Midbrain (tissue), 1 donor: ENCODE measurements around the gene TNK2.
"Not testable (repeated sequence)": the region's sequence is repeated elsewhere in the genome, so short reads cannot be mapped to it uniquely, and the experiment has no call there.

Experiments used
- DNase-seq: peaks from one replicate; lab custom pipeline; 2025; lab: John Stamatoyannopoulos, UW

The TNK2 gene

DNA sequence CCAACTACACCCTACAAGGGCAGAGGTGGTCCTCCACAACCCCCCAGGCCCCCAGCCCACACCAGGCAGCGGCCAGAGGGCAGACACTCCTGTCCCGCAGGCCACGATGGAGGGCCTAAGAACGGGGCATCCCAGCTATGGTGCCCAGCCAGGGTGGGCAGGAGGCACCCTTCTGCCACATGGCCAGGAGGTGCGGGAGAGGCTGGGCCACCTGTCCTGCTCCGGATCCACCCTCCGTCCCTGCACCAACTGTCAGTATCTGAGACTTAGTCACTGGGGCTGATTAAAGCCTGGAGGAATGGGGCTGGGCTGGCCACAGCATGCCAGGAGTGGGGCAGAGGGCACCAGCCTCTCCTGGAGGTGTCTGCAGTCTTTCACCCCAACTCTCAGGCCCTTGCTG is 37.9 kb downstream of the TNK2 start:
- DNase-seq = no peak

DNA sequence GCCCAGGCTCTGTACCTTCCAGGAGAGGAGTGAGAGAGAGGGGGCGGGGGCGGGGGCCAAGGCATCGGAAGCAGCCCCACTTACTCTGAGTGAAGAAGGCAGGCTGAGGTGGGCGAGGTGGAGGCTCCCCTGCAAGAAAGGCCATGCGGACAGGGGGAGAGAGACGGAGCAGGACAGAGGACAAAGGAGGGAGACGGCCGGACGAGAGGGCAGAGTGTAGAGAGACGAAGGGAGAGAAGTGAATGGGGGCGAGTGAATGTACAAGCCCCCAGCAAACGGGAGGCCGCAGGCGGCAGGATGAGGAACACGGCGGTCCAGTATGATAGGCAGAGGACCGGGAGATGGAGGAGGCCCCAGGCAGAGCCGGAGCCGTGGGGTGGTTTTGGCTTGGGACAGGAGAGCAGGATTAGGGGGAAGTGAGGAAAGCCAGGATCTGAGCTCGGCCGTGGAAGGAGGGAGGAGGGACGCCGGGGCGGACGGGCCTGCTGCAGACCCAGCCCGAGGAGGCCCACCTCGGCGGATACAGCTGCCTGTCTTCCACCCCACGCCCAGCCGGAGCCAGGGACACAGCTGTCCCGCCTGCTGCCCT is 38.8 kb downstream of the TNK2 start:
- DNase-seq = no peak

DNA sequence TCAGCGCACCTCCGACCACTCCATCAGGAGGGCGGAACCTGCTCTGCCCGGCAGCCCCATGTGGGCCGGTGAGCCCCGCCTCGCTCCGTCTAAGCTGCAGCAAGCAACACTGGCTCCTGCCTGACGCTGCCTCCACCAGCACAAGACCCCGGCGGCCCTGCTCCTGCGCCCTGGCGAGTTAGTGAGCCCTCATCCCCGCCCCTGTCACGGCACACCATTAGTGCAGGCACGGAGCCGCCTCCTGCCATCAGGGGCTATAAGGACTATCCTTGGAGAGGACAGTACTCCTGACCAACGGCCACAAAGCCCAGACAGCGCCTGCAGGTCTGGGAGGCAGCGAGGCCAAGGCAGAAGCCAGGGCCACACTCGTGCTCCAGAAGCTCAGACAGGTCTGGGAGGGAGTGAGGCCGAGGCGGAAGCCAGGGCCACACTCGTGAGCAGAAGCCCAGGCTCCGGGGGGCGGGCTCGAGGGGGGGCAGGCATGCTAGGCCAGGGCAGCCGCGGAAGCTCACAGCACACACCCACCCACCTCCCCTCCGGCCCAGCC is 39.4 kb downstream of the TNK2 start:
- no peak for DNase-seq

DNA sequence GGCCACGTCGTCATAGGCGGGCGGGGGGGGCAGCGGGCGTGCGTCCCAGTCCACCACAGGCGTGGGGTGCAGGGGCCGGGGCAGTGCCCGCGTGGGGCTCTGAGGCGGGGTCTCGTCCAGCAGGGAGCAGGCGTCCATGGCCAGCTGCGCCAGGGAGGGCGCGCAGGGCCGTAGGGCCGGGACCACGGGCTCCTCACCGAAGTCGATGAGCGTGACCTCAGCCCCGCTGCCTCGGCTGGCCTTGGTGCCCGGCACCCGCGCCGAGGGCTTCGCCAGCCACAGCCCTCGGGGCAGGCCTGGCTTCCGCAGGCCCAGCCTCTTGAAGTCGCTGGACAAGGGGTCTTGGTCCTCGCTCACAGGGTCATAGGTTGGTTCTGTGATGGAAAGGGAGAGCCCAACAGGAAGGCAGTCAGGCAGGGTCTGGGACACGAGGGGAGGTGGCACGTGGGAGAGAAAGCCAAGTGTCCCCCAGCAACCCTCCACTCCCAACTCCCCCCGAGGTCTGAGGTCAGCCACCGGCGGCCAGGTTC is 40.0 kb downstream of the TNK2 start:
- no peak for DNase-seq

DNA sequence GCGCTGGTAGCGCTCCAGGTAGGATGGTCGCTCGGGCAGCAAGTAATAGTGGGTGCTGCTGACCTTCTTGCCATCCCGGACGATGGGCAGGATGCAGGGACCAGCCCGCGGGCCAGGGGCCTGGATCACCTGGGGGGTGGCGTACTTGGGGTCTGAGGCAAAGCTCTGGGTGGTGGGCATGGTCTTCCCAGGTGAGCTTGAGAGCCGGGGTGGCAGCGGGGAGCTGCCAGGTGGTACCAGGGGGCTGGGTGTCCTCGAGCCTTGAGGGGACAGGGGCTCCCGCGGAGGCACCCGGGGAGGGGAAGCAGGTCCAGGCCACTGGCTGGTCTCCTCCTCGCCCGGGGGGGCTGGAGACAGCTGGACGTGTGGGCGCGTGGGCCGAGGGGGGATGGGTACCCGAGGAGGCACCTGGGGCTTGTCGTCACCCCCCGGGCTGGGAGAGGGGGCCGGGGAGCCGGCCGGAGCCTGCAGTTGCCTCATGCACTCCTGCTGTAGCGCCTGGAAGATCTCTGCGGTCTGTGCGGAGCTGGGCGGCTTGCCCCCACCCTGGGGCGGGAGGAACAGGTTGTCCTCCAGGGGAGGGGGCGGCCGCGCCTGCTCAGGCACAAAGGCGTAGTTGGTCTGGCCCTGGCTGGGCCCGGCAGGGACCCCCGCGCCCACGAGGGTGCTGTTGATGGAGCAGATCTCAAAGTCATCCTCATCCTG is 40.6 kb downstream of the TNK2 start:
- no peak for DNase-seq

DNA sequence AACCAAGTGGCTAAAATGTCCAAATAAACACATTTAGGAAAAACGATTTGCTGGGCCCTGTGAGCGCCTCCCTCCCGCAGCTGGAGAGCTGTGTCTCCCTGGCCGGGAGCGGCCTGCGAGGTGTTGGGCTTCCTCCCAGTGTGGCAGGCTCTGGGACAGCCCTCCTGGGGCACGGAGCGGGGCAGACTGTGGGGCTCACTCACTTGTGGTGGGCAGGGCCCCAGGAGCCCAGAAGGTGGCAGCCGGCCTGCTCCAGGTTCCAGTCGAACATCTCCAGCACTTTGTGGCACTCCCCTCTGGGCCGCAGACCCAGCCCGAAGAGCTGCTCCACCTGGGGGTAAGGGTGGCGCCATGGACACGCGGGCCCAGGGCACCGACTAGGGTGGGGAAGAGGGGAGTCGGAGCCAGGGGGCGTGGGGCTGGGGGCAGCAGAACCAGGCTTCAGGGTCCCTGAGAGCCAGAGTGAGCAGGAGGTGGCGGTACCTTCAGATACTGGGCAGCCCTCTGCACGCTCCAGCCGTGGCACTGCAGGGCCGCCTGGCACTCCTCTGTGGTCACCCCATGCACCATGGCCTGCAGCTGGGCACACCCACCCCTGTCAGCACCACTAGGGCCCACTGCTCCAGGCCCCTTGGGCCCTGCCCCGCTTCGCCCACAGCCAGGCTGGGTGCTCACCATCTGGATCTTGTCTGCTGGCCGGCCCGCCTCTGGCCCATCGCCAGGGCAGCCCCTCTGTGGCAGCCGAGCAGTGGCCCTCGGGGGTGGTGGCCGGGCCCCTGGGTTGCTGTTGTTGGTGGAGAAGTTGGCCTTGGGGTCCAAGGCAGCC is 41.5 kb downstream of the TNK2 start:
- no peak for DNase-seq

DNA sequence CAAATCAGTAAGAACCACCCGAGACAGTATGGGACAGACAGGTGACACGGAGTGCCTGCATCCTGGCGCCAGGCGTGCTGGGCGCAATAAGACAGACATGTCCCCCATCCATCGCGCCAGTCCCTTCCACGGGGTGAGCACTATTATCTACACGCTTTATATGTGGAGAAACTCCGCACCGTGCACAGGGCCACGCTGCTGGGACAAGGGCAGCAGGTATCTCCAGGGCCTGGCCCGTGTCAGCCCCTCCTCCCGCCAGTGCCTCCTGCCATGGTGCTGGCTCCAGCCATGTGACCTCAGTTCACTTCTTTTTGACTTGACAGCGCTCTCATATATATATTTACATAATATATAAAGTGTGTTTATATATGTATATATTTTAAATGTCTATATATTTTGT is 42.6 kb downstream of the TNK2 start:
- DNase-seq = no peak

DNA sequence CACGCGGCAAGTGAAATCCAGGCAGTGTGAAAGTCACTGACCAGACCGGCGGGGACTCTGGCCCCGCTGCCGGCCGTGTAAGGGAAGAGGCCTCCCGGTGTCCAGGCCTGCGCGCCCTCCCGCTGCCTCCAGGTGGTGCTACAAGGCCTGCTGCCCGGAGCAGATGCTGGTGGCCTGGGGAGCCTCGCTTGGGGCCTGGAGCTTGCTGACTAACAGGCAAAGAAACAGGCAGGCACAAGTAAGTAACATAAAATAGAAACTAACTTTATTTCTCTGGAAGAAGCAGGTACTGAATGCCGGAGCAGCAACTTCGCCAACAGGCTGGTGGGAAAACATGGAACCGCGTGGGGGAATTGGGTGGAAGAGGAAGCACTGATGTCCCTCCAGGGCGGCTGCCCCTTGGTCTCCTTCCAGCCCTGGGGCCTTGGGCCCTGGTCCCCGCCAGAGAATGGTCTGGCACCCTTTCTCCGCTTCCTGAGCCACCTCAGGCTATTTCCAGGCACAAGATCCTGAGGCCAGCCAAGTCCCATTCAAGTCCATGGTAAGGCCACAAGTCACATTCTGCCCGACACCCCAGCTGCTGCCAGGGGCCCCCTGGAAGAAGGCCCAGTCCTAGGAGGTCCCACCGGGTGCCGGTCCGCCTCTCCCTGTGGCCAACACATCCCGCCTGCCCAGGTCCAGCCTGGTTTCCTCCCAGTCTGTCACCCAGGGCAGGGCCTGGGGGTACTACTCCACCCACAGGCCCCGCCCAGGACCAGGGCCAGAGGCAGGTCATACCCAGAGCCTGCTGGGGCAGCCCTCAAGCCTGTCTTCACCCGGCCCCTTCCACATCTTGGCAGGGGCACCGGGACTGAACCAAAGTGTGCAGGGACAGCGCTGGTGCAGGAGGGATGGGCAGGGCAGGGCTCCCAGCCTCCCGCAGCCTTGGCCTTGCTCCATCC is 45.0 kb downstream of the TNK2 start:
- peak; percentile 83 for DNase-seq

DNA sequence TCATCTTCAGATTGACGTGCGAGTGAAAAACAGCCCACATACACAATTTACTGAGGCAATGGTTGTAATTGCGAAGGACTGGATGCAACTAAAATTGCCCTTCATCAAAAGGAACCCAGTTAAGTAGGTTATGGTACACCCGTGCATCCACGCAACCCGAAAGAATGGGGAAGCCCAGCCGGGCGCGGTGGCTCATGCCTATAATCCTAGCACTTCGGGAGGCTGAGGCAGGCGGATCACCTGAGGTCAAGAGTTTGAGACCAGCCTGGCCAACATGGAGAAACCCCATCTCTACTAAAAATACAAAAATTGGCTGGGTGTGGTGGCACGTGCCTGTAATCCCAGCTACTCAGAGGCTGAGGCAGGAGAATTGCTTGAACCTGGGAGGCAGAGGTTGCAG is 46.0 kb downstream of the TNK2 start:
- not testable (repeated sequence) for DNase-seq

DNA sequence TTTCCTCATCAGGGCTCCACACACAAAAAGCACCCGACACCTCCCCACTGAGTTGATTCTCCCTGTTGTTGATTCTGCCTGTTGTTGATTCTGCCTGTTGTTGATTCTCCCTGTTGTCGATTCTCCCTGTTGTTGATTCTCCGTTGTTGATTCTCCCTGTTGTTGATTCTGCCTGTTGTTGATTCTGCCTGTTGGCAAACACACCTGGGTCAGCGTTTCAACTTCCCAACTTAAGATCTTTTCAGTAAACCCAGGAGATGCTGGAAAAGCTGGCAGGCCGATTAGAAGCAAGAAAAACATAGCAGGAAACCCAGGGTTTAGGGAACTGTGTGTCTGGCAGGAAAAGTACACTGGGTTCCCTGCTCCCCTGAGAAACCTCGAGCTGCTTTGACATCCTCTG is 47.9 kb downstream of the TNK2 start:
- DNase-seq = no peak

DNA sequence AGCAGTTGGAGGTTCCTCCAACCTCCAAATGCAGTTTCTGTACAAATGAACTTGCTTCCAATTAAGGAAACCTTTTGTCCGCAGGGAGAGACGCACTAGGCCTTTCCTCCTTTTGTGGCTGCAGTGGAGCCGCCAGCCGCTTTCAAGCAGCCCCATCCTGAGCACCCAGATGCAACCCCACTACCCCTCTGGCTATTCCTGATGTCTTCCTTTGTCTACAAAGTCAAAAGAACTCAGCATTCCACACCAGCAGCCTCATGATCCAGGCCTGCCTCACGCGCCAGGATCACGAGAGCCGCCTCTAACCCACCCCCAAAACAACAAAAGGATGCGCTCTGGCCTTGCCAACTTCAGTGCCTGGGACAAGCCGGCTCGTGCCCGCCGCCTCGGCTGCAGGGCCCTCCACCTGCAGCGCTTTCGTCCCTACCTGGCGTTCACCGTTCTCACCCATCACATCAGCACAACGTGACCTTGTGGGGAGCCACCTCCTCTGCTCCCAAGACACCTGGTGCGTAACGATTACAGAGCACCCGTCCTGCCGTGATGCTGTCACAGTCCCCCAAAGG is 48.4 kb downstream of the TNK2 start:
- no peak for DNase-seq

DNA sequence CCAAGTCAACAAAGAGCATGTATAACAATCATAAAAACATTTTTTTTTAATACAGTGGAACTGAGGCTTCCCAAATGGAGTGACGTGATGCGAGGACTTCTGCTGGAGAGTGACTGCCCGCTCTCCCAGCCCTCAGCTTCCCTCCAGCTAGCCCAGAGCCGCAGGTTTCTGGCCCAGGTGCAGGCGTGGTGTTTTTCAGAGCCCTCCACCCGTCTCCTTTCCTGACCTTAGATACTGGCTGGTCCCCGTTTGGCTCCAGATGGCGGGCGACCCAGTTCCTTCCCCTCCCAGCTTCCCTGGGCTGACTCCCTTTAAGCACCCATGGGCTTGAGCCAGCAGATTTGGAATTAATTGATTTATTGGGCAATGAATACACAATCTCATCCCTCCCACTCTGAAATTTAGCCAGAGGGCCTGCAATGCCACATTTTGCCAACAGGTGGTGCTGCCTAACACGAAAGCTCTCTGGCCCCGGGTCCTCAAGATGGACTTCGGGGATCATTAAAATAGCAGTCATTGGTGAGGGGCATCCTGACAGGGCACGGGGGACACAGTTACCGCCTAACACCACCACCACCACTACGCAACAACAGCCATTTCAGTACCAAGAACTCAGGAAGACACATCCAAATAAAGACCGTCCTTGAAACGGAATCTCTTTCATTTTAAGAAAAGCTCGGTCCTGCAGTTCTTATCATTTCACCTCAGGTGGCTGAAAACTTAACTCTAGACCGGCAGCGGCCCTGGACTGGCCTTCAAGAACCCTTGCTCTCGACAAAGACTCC is 49.1 kb downstream of the TNK2 start:
- DNase-seq = peak; percentile 74

DNA sequence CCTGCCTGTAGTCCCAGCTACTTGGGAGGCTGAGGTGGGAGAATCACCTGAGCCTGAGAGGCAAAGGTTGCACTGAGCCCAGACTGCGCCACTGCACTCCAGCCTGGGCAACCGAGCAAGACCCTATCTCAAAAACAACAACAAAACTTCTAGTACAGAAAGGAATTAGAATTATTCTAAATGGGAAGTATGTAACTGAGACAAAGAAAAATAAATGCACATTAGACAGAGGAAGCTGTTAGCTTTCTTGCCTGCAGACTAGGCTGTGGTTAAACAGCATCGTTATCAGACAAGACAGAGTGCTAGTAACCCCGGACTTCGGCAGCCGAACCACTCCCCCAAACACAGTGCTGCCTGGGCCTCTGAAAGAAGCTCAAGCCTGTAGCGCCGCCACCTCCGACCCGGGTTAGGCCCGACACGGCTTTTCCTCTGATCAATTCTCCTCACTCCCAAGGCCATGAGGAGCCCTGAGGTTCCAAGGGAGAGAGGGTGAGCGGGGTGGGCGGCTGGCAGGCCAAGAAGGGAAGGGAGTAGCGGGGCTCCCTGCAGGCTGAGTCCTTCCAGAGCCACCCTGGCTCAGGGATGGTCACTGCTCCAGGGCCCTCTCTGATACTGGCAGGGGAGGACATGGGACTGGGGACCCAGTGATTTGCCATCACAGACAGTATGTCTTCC is 51.8 kb downstream of the TNK2 start:
- DNase-seq = no peak

DNA sequence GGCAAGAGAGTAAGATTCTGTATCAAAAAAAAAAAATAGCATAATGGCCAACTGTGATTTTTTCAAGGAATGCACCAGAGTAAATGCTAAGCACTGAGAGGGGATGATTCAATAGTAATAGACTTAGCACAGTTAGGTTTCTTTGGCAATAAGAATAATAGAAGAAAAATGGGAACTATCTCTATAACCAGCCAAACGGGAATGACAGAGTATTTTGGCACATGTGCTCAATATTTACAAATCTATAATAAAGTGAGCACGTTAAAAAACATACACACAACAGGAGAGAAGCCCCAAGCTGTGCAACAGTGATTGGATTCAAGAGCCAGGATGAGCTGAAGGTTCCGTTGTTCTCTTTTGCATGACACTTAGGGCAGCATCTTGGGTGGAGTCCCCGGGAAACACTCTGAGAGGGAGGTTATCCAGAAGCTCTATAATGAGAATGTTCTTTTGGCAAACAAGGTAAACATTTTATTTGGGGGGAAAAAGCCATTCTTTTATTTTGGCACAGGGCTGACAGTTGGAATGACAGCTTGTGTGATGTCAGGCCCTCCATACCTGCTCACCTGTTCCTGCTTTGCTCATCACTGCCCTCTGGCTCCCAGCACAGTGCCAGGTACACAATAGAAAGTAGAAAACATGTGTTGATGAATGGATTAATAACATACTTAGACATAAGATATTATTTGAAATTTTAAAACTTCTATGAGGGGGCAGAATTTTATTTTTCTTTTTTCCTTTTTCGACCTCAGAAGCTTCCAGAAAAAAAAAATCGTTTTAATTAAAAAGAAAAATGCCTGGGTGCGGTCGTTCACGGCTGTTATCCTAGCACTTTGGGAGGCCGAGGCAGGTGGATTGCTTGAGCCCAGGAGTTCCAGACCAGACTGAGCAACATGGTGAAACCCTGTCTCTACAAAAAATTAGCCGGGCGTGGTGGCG is 52.6 kb downstream of the TNK2 start:
- no peak for DNase-seq

DNA sequence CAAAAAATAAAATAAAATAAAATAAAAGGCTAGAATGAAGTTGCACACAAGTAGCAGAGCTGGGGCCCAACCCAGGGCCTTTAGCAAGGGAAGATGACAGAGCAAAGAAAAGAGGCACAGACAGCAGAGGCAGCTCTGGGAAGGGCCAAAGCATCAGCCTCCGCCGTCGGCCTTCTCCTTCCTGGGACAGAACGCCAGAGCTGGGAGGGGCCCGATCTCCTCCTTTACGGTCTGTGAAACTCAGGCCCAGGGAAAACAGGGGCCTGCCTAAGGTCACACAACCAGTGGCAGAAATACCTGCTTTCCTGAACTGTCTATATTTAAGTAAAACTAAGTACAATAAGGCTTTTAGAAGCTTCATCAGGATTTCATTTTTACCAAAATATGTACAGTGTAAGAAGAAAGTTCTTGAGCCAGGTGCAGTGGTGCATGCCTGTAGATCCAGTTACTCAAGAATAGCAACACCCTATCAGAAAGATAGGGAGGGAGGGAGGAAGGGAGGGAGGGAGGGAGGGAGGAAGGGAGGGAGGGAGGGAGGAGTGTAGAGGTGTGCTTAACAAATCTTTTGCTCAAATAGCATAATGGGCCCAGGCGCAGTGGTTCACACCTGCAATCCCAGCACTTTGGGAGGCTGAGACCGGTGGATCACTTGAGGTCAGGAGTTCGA is 53.6 kb downstream of the TNK2 start:
- DNase-seq = no peak

DNA sequence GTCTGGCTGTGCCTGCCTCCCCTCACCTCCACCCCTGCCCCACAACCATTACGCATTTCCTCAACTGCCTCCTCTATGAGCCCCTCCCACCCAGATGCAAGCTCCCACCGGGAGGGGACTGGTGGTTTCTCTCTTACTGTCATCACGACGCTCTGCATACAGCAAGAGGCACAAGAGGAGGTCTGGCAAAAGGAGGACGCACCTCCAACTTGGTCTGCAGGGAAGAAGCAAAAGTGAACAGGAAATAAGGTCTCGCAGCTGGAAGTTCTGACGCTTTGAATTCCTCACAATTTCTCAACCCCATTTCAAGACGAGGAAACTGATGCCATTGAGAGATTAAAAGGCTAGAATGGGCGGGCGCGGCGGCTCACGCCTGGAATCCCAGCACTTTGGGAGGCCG is 54.4 kb downstream of the TNK2 start:
- DNase-seq = no peak

DNA sequence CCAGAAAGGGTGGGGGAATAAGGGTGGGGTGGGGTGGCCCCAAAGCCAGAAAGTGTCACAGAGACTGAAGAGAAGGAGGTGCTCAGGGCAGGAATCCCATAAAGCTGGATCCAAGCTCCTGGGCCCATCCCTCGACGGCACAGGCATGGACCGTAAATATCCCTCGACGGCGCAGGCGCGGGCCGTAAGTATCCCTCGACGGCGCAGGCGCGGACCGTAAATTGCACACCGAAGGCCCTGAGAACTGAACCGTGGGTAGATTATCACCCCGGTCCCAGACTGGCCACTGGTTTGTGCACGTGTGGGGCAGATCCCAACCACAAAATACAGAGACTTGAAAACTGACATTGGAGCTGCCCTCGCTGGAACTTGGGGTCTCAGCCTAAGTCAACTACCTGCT is 55.3 kb downstream of the TNK2 start:
- no peak for DNase-seq
